Activated CD8-positive, alpha-beta memory T cell treated with anti-CD3 and anti-CD28 coated beads, Interleukin-2, amount 50 U/mL, for 1 hour (primary cell): ENCODE data around the gene ZNF12.
"Not testable (repeated sequence)": the region's sequence is repeated elsewhere in the genome, so short reads cannot be mapped to it uniquely, and the experiment has no call there.

ENCODE experiments used
- DNase-seq: peaks from one replicate; pipeline ENCODE4 v3.0.0-alpha.2; 2020; ENCODE audit errors: extremely low read depth

ZNF12 gene

GRCh38 chr7:6706666-6707407 lies at the start of gene ZNF12:
ZNF12 (minus strand) TSS chr7:6706947; CDS start chr7:6705173, 1,774 bp downstream.
- peak; percentile 80 for DNase-seq

GRCh38 chr7:6753964-6754363 lies 47.2 kb upstream of the ZNF12 start, which contains the start of gene RSPH10B2:
RSPH10B2 (plus strand) TSS chr7:6754103; CDS start chr7:6757678, 3,575 bp downstream.
- not testable (repeated sequence) for DNase-seq

GRCh38 chr7:6750173-6750572 lies 43.4 kb upstream of the ZNF12 start:
- DNase-seq = not testable (repeated sequence)

- not testable (repeated sequence) for DNase-seq
Observed at GRCh38 chr7:6749335-6749734, 42.6 kb upstream of the ZNF12 start.

DNA sequence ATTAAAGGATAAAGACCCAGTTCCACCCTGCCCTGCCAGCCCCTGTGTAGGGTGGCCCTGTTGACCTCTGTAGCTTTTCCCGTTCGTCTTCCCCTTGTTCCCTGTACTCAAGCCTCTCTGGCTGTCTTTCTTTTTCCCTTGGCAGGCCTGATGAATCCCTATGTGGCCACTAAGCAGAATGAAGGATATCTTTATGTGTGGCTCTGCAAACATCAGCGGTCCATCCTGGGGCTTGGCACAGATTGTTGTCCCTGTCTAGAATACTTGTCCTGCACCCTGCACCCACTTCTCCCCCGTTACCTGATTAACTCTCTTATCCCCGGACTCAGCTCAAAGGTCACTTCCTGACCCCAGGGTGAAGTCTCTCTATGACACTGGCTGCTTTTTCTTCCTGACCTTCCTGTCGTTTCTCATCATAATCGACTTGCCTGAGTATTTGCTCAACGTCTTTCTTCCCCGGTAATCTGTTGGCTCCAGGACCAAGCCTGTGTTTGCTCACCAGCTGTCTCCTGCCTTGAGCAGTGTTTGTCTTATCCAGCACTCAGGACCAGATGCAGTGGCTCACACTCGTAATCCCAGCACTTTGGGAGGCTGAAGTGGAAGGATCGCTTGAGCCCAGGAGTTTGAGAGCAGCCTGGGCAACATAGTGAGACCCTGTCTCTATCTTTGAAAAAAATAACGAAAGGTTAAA lies 37.8 kb upstream of the ZNF12 start:
- DNase-seq = not testable (repeated sequence)

GRCh38 chr7:6738415-6738814 lies 31.7 kb upstream of the ZNF12 start:
- not testable (repeated sequence) for DNase-seq

DNA sequence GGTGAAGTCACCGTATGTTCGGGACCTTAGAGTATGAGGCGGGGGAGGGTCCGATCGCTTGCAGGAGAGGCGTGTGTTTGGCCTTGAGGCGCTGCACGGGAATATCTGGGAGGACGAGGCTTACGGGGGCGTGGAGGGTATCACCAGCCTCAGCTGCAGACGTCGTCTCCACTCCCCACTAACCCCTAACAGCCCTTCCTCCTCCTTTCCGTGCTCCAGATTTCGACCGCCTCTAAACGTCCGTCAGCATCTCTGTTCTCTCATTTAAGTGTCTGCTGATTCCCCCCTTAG lies 23.5 kb upstream of the ZNF12 start:
- DNase-seq = no peak

- peak; percentile 59 for DNase-seq
Observed at GRCh38 chr7:6729492-6730342, 23.0 kb upstream of the ZNF12 start.

DNA sequence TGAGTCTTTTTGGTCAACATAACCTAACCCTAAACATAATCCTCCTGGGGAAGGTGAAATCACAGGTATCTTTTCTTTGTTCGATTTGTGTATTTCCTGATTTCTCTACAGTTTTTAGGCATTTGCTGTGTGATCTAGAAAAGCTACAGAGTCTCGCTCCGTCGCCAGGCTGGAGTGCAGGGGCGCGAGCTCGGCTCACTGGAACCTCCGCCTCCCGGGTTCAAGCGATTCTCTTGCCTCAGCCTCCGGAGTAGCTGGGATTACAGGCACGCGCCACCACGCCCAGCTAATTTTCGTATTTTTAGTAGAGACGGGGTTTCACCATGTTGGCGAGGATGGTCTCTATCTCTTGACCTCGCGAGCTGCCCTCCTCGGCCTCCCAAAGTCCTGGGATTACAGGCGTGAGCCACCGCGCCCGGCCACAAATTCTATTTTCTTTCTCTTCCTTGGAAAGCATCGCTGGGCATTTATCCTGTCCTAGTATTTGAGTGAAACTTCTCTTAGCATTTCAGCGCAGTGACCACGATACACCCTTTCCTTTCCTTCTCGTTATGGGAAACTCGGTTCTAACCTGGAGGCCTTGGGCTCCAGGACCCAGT lies 22.2 kb upstream of the ZNF12 start:
- not testable (repeated sequence) for DNase-seq

GRCh38 chr7:6727663-6728062 lies 20.9 kb upstream of the ZNF12 start:
- DNase-seq = no peak

GRCh38 chr7:6726341-6726740 lies 19.6 kb upstream of the ZNF12 start:
- not testable (repeated sequence) for DNase-seq

GRCh38 chr7:6725003-6725402 lies 18.3 kb upstream of the ZNF12 start:
- DNase-seq = no peak

GRCh38 chr7:6724351-6724750 lies 17.6 kb upstream of the ZNF12 start:
- DNase-seq = not testable (repeated sequence)

DNA sequence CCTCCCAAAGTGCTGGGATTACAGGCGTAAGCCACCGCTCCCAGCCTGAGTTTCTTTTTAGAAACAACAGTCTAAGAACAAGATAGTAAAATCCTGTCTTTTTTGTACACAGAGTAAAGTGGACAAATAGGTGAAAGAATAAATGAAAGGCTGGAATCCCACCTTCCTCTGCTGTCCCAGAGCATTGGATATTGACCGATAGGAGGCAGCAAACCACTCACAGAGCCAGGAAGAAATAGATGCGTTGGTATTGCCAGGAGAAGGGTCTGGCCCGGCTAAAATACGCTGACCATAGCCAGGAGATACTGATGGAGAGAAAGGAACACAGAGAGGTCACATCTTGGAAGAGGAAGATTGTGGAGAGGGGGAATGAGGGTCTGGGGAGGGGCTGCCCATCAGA lies 11.4 kb upstream of the ZNF12 start:
- no peak for DNase-seq

- DNase-seq = not testable (repeated sequence)
Observed at GRCh38 chr7:6715898-6716297, 9.2 kb upstream of the ZNF12 start.

- no peak for DNase-seq
Observed at GRCh38 chr7:6714360-6714759, 7.6 kb upstream of the ZNF12 start.

GRCh38 chr7:6709808-6710207 lies 3.1 kb upstream of the ZNF12 start:
- no peak for DNase-seq

DNA sequence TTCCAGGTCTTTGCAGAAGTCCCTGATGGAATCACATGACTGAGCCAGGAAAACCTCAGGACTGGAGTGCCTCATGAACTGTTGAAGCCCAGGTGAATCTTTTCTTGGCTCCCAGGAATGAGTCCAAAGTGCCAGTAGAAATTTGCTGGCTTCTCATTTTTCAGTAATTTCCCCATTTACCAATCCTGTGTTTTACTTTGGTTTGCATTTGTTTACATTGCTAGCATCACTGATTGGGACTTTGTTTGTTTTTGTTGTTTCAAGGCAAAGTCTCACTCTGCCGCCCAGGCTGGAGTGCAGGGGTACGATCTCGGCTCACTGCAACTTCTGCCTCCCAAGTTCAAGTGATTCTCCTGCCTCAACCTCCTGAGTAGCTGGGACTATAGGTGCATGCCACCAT lies 1.6 kb upstream of the ZNF12 start:
- no peak for DNase-seq

- no peak for DNase-seq
Observed at GRCh38 chr7:6705959-6706665, 635 bp downstream of the ZNF12 start.

DNA sequence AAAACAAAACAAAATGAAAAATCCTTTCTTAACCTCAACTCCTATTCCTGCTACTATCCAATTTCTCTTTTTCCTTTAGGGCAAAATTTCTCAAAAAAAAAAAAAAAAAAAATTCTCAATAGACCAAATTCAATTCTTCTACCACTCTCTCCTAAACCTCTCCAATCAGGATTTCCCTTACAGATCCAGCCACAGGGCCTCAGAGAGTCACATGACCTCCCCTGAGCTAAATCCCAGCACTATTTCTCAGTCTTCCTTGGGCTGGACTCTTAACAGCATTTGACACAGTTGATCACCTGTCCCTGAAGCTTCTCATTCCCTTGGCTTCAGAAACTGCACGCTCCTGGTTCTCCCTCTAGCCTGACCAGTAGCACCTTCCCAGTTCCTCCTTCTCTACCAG lies 4.9 kb downstream of the ZNF12 start:
- no peak for DNase-seq

- no peak for DNase-seq
Observed at GRCh38 chr7:6700793-6701192, 6.0 kb downstream of the ZNF12 start.
